GM21381 (cell line): ENCODE data around the gene RBL2.
"Not testable (repeated sequence)": the region's sequence is repeated elsewhere in the genome, so short reads cannot be mapped to it uniquely, and the experiment has no call there.

Source experiments
- ATAC-seq: cut with Tn5 transposase; IDR thresholded peaks from one replicate; pipeline ENCODE4 v1.9.1; 2021; ENCODE audit warnings: mild to moderate bottlenecking, moderate library complexity; ENCODE audit not compliant: unreplicated experiment

Gene RBL2

DNA sequence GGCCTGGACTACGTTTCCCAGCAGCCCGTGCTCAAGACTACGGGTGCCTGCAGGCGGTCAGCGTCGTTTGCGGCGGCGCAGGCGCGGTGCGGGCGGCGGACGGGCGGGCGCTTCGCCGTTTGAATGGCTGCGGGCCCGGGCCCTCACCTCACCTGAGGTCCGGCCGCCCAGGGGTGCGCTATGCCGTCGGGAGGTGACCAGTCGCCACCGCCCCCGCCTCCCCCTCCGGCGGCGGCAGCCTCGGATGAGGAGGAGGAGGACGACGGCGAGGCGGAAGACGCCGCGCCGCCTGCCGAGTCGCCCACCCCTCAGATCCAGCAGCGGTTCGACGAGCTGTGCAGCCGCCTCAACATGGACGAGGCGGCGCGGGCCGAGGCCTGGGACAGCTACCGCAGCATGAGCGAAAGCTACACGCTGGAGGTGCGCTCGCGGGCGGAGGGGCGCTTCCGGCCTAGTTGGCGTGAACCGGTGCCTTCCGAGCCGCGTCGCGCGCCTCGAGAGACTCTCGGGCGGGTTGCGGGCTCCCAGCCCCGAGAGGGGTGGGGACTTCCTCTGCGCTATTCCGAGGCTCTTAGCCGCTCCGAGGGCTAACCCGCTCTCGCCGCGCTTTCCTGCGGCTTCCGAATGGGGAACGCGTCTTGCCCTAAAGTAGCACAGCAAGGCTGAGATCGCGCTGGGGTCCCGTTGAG, at the start of gene RBL2:
TSS of gene RBL2 (plus strand) at position 95 of the 689 bp plus-strand sequence. CDS start at position 181, 86 bp downstream.
- ATAC-seq = peak; percentile 71

GRCh38 chr16:53384610-53385009, 49.7 kb upstream of the RBL2 start:
- ATAC-seq = not testable (repeated sequence)

DNA sequence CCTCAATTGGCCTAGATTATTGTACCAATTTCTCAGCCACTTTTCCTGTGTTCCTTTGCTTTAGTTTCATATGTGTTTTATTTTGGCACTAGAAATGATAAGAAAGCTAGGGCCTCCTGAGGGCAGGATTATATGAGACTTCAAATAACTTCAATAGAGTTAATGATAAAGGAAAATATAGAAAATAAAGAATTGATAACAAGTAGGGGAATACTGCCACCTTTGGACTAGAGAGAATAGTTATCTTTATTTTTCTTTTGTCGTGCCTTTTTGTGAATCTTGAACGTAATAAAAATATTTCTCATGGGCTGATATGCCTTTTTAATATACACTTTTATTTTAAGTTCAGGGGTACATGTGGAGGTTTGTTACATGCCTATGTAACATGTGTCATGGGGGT, 29.3 kb upstream of the RBL2 start:
- ATAC-seq = no peak

DNA sequence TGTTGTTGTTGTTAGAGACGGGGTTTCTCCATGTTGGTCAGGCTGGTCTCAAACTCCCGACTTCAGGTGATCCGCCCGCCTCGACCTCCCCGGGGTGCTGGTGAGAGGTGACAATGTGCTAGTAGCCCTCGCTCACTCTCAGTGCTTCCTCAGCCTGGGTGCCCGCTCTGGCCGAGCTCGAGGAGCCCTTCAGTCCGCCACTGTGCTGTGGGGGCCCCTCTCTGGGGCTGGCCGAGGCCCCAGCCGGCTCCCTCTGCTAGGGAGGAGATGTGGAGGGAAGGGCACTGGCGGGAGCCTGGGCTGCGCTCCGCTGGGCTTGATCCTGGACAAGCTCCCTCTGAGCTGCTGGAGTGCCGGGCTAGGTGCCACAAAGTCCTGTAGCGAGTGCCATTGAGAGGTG, 21.7 kb upstream of the RBL2 start:
- no peak for ATAC-seq

- ATAC-seq = no peak
These were observed 20.4 kb upstream of the RBL2 start for GRCh38 chr16:53413864-53414263.

DNA sequence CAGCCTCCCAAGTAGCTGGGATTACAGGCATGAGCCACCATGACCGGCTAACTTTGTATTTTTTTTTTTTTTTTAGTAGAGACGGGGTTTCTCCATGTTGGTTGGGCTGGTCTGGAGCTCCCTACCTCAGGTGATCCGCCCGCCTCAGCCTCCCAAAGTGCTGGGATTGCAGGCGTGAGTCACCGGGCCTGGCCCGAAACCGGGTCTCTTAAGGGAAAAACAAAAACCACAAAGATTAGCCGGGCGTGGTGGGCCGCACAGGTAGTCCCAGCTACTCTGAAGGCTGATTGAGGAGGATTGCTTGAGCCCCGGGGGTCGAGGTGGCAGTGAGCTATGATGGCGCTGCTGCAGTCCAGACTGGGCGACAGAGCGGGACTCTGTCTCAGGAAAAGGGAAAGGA, 19.9 kb upstream of the RBL2 start:
- no peak for ATAC-seq

DNA sequence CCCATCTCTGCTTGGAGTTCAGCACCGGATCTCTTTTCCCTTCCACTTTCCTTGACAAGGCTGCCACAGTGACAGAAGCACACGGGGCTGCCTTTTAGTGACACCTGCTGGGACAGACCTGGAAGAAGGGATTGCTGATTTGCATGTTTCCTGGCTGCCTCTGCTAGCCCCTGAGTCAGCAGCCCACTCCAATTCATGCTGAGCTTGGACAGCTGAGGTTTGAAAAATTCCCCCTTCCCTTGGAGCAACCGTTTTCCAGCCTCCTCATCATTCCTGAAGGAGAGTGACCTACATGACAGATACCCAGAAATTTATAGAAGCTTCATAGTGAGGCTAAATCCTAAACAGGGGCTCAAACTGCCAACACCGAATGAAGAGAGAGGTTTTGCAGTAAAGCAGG, 18.8 kb upstream of the RBL2 start:
- no peak for ATAC-seq

DNA sequence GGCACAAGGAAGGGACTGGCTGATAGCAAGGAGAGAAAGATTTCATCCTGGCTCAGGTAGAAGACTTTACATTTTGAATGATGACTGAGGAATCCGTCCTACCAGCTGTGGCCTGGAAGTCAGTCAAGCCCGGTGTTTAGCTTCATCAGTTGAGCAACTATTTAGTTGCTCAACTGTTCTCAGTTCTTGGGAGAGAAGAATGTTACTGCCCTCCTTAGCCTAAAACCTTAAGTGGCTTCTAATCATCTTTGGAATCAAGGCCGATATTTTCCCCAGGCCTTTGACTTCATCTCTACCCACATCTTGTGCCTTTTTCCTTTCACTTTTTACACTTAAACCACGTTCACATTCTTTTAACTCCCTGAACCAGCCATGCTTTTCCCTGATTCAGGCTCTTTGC, 17.3 kb upstream of the RBL2 start:
- no peak for ATAC-seq

DNA sequence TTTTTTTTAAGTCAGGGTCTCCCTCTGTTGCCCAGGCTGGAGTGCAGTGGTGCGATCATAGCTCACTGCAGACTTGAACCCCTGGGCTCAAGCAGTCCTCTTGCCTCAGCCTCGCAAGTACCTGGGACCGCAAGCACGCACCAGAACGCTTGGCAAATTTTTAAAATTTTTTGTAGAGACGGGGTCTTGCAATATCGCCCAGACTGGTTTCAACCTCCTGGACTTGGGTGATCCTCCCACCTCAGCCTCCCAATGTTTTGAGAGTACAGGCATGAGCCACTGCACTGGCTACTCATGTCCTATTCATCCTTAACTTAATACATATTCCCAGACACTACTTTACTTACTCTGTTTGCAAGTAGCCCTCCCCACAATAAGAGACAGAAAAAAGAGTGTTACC, 16.3 kb upstream of the RBL2 start:
- no peak for ATAC-seq

DNA sequence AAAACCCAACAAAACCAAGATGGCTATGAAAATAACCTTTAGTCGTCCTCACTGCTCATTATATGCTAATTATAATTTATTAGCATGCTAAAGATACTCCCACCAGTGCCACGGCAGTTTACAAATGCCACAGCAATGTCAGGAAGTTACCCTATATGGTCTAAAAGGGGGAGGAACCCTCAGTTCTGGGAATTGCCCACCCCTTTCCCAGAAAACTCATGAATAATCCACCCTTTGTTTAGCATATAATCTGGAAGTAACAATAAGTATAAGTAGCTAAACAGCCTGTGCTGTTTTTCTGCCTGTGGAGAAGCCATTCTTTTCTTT, 14.9 kb upstream of the RBL2 start:
- not testable (repeated sequence) for ATAC-seq

DNA sequence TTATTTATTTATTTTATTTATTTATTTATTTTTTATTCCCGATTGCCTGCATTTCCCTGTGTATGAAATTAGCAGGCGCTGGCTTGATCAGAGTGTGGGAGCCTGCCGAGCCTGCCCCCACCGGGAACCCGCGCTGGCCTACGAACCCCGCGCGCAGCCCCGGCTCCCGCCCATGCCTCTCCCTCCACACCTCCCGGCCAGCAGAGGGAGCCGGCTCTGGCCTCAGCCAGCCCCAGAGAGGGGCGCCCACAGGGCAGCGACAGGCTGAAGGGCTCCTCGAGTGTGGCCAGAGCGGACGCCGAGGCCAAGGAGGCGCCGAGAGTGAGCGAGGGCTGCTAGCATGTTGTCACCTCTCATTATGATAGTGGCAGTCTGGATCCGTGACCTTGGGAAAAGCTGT, 13.0 kb upstream of the RBL2 start:
- ATAC-seq = no peak

DNA sequence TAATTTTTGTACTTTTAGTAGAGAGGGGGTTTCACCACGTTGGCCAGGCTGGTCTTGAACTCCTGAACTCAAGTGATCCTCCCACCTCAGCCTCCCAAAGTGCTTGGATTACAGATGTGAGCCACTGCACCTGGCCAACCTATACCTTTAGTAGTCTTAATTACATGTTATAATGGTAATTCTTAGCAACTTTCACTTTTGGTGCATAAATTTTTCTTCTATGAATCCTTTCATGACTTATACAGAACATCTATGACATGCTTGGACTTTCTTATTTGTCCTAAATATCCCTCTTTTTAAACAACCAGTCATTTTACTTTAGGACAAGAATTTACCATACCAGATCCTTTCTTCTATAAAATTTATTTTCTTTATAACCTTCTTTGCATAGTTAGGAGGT, 10.3 kb upstream of the RBL2 start:
- ATAC-seq = not testable (repeated sequence)

GRCh38 chr16:53428681-53429080, 5.6 kb upstream of the RBL2 start:
- ATAC-seq = no peak

GRCh38 chr16:53429221-53429943, 4.9 kb upstream of the RBL2 start:
- ATAC-seq = no peak

GRCh38 chr16:53430363-53430762, 3.9 kb upstream of the RBL2 start:
- ATAC-seq = no peak

GRCh38 chr16:53433509-53433908, 762 bp upstream of the RBL2 start:
- ATAC-seq = no peak

- ATAC-seq = no peak
These were observed 318 bp upstream of the RBL2 start for GRCh38 chr16:53433930-53434376.

- ATAC-seq = peak; percentile 83
These were observed 906 bp downstream of the RBL2 start for GRCh38 chr16:53435066-53435688.

DNA sequence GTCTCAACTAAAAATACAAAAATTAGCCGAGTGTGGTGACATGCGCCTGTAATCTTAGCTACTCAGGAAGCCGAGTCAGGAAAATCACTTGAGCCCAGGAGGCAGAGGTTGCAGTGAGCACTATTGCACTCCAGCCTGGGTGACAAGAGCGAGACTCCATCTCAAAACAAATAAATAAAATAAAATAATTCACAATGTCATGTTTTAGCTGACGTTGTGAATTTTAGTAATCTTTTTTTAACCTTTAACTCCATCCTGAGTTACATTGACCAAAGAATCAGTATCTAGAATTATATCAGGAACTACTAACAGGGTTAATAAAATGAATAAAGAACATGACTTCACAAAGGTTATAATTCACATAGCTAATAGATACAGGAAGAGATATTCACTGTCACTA, 5.9 kb downstream of the RBL2 start:
- no peak for ATAC-seq

- ATAC-seq = no peak
These were observed 11.3 kb downstream of the RBL2 start for GRCh38 chr16:53445534-53445933.

DNA sequence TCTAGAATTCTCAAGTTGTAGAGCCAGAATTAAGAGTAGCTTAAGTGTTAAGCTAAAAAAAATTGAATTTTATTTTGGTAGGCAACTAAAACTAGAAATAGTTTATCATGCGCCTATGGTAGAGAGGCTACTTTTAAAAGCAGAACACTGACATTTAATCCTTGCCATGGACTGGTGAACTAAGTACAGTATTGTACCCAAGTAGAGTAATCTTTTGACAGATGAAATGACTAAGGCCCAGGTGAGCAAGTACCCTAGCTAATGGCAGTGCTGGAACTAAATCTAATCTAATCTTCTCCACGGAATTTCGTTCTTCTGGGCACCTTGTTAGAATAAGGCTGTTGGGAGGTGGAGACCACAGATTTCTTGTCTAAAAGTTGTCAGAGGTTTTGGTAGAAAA, 11.8 kb downstream of the RBL2 start:
- no peak for ATAC-seq

DNA sequence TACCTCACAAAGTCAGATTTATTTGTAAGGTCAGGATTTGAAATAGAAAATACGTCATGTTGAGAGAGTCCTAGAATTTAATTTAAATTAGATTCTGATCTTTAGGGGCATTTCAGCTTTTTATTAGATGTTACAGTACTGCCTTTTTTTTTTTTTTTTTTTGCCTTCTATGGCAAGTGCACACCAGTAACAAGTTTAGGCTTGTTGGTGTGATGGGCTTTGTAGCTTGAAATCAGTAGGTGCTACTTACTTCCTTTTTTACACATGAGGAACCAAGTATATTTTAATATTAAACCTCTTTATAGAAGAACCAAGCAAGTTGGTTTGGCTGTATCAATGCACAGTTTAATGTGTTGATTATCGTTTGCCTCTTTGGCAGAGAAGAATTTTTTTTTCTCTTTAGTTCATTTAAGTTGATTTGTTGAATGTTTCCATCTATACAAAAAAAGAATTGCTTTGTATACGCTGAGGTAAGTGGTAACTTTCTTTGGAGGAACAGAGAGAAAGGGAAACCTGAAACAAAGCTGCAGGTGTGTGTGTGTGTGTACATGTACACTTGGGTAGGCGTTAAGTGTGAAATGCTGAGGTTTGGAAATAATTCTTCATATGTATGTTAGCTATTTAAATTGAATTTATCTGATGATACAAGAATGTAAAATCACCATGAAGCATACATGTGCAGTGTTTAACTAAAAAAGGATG, 15.7 kb downstream of the RBL2 start:
- no peak for ATAC-seq
